ENCODE data around the gene TLR9. TPM values are rescaled to one million over a fixed set of nuclear protein-coding genes. Genes with fewer than 3 reads are reported as not detected.

The TLR9 gene
- total RNA-seq, 2 donors from 2014 or later: 0.25 to 0.27 TPM

GRCh38 chr3:52204337-52205073 lies 20.9 kb downstream of the TLR9 start:
- Histone ChIP-seq H3K9me3 (no peaks in the 10 kb centered on the region), H3K27me3 (no peaks in the 10 kb centered on the region), H3K9ac (ENCODE audit: low read depth in 2 of 2, low read length in 2 of 2) (no peak overlapping the region), H3K4me3 (no peak overlapping the region), H3K27ac (no peak overlapping the region), H3K36me3 (peaks cover 47% of the 10 kb centered on the region), H3K4me1 (no peaks in the 10 kb centered on the region)
- DNase-seq: peak; percentile 62
- TF ChIP-seq, protein P1, sequence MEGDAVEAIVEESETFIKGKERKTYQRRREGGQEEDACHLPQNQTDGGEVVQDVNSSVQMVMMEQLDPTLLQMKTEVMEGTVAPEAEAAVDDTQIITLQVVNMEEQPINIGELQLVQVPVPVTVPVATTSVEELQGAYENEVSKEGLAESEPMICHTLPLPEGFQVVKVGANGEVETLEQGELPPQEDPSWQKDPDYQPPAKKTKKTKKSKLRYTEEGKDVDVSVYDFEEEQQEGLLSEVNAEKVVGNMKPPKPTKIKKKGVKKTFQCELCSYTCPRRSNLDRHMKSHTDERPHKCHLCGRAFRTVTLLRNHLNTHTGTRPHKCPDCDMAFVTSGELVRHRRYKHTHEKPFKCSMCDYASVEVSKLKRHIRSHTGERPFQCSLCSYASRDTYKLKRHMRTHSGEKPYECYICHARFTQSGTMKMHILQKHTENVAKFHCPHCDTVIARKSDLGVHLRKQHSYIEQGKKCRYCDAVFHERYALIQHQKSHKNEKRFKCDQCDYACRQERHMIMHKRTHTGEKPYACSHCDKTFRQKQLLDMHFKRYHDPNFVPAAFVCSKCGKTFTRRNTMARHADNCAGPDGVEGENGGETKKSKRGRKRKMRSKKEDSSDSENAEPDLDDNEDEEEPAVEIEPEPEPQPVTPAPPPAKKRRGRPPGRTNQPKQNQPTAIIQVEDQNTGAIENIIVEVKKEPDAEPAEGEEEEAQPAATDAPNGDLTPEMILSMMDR (IDR thresholded peaks at IDR 0.05): no peak
- intact Hi-C loops (cut with DNase I): no loop called here

- H3K9me3 ChIP-seq: no peaks in the 10 kb centered on the region
- no peak overlapping the region for H3K9ac ChIP-seq (ENCODE audit: low read depth in 2 of 2, low read length in 2 of 2)
- intact Hi-C loops (cut with DNase I): no loop called here
- H3K4me1 ChIP-seq: peaks cover 4% of the 10 kb centered on the region
- no peak overlapping the region for H3K27ac ChIP-seq
- H3K4me3 ChIP-seq: no peak overlapping the region
- peaks cover 44% of the 10 kb centered on the region for H3K36me3 ChIP-seq
- no peaks in the 10 kb centered on the region for H3K27me3 ChIP-seq
- TF ChIP-seq, protein P1 (IDR thresholded peaks at IDR 0.05): no peak
- DNase-seq: no peak
These were observed 21.7 kb downstream of the TLR9 start for GRCh38 chr3:52203701-52204100.

- TF ChIP-seq, protein P1 (IDR thresholded peaks at IDR 0.05): no peak
- no peak for DNase-seq
- Histone ChIP-seq H3K4me3 (no peak overlapping the region), H3K27ac (no peak overlapping the region), H3K27me3 (no peaks in the 10 kb centered on the region), H3K9me3 (no peaks in the 10 kb centered on the region), H3K4me1 (peaks cover 5% of the 10 kb centered on the region), H3K36me3 (peaks cover 33% of the 10 kb centered on the region), H3K9ac (ENCODE audit: low read depth in 2 of 2, low read length in 2 of 2) (no peak overlapping the region)
- intact Hi-C loops (cut with DNase I): no loop called here
These were observed 22.9 kb downstream of the TLR9 start for GRCh38 chr3:52202384-52203077.

GRCh38 chr3:52200981-52201679 lies 24.3 kb downstream of the TLR9 start:
- intact Hi-C loops (cut with DNase I): no loop called here
- Histone ChIP-seq H3K4me1 (peaks cover 18% of the 10 kb centered on the region), H3K36me3 (peaks cover 24% of the 10 kb centered on the region)

More at GRCh38 chr3:52200981-52201679, 24.3 kb downstream of the TLR9 start:
- TF ChIP-seq, protein P1 (IDR thresholded peaks at IDR 0.05): no peak
- Histone ChIP-seq H3K27ac (peak overlapping the region; percentile 6), H3K4me3 (no peak overlapping the region), H3K27me3 (no peaks in the 10 kb centered on the region), H3K9ac (ENCODE audit: low read depth in 2 of 2, low read length in 2 of 2) (no peak overlapping the region), H3K9me3 (no peaks in the 10 kb centered on the region)
- no peak for DNase-seq
